HG02678 (cell line): ENCODE results near the gene MTMR12.
A peak's percentile ranks its signal among the peaks of the same experiment; 100 is the strongest.
"Not testable (repeated sequence)": the region's sequence is repeated elsewhere in the genome, so short reads cannot be mapped to it uniquely, and the experiment has no call there.

Experiments used
- ATAC-seq: cut with Tn5 transposase; IDR thresholded peaks from one replicate; pipeline ENCODE4 v1.9.1; 2021; ENCODE audit warnings: mild to moderate bottlenecking, moderate library complexity; ENCODE audit not compliant: unreplicated experiment

MTMR12 gene

GRCh38 chr5:32299059-32299677 is 13.6 kb downstream of the MTMR12 start:
- ATAC-seq = no peak

GRCh38 chr5:32298059-32298415 is 14.7 kb downstream of the MTMR12 start:
- peak; percentile 77 for ATAC-seq

- ATAC-seq = no peak
Observed at GRCh38 chr5:32297181-32298058, 15.3 kb downstream of the MTMR12 start.

GRCh38 chr5:32295966-32296772 is 16.6 kb downstream of the MTMR12 start:
- not testable (repeated sequence) for ATAC-seq

- no peak for ATAC-seq
Observed at GRCh38 chr5:32291591-32291990, 21.1 kb downstream of the MTMR12 start.

- ATAC-seq = peak; percentile 86
Observed at GRCh38 chr5:32290922-32291321, 21.8 kb downstream of the MTMR12 start.

- ATAC-seq = not testable (repeated sequence)
Observed at GRCh38 chr5:32290501-32290900, 22.2 kb downstream of the MTMR12 start.

GRCh38 chr5:32289986-32290385 is 22.8 kb downstream of the MTMR12 start:
- not testable (repeated sequence) for ATAC-seq

- ATAC-seq = not testable (repeated sequence)
Observed at GRCh38 chr5:32288135-32288534, 24.6 kb downstream of the MTMR12 start.

GRCh38 chr5:32287525-32287924 is 25.2 kb downstream of the MTMR12 start:
- ATAC-seq = not testable (repeated sequence)

- no peak for ATAC-seq
Observed at GRCh38 chr5:32285510-32286138, 27.1 kb downstream of the MTMR12 start.

GRCh38 chr5:32283539-32284377 is 29.0 kb downstream of the MTMR12 start:
- peak; percentile 36 for ATAC-seq

GRCh38 chr5:32283061-32283460 is 29.7 kb downstream of the MTMR12 start:
- ATAC-seq = no peak

GRCh38 chr5:32282633-32283032 is 30.1 kb downstream of the MTMR12 start:
- ATAC-seq = no peak

GRCh38 chr5:32281378-32282133 is 31.2 kb downstream of the MTMR12 start:
- not testable (repeated sequence) for ATAC-seq

GRCh38 chr5:32280656-32281081 is 32.1 kb downstream of the MTMR12 start:
- ATAC-seq = peak; percentile 91

- no peak for ATAC-seq
Observed at GRCh38 chr5:32279786-32280185, 33.0 kb downstream of the MTMR12 start.

GRCh38 chr5:32279223-32279622 is 33.5 kb downstream of the MTMR12 start:
- no peak for ATAC-seq

- ATAC-seq = no peak
Observed at GRCh38 chr5:32278406-32278805, 34.3 kb downstream of the MTMR12 start.
